Measurements from ENCODE around the gene ATF6. TPM values are rescaled to one million over a fixed set of nuclear protein-coding genes. Genes with fewer than 3 reads are reported as not detected.

The ATF6 gene
- total and polyA plus RNA-seq, 9 of the 15 experiments (the other 6 are each of a cell fraction or from before 2014, with no cell fraction given) = 11.7 to 32.4 (median 20.4) TPM

DNA sequence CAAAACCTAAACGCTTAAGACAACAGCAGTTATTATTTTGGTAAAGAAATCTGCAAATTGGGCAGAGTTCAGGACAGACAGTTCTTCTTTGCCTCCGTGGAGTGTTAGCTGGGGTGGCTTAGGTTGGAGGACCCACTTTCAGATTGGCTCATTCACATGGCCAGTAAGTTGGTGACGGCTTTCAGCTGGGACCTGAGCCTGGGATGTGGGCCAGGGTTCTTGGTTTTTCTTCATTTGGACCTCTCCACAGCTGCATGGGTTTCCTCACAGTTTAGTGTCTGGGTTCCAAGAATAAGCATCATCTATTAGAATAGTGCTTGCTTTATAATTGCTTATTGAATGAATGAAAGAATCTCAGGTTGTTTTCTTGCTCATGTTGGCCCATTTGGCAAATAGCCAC lies 72.2 kb downstream of the ATF6 start (continued):
- TF ChIP-seq, protein P1, sequence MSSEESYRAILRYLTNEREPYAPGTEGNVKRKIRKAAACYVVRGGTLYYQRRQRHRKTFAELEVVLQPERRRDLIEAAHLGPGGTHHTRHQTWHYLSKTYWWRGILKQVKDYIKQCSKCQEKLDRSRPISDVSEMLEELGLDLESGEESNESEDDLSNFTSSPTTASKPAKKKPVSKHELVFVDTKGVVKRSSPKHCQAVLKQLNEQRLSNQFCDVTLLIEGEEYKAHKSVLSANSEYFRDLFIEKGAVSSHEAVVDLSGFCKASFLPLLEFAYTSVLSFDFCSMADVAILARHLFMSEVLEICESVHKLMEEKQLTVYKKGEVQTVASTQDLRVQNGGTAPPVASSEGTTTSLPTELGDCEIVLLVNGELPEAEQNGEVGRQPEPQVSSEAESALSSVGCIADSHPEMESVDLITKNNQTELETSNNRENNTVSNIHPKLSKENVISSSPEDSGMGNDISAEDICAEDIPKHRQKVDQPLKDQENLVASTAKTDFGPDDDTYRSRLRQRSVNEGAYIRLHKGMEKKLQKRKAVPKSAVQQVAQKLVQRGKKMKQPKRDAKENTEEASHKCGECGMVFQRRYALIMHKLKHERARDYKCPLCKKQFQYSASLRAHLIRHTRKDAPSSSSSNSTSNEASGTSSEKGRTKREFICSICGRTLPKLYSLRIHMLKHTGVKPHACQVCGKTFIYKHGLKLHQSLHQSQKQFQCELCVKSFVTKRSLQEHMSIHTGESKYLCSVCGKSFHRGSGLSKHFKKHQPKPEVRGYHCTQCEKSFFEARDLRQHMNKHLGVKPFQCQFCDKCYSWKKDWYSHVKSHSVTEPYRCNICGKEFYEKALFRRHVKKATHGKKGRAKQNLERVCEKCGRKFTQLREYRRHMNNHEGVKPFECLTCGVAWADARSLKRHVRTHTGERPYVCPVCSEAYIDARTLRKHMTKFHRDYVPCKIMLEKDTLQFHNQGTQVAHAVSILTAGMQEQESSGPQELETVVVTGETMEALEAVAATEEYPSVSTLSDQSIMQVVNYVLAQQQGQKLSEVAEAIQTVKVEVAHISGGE (CRISPR knock-in tag; IDR thresholded peaks at IDR 0.05) = no peak
- no peak for TF ChIP-seq HDAC1 (IDR thresholded peaks at IDR 0.05)
- TF ChIP-seq, protein P2, sequence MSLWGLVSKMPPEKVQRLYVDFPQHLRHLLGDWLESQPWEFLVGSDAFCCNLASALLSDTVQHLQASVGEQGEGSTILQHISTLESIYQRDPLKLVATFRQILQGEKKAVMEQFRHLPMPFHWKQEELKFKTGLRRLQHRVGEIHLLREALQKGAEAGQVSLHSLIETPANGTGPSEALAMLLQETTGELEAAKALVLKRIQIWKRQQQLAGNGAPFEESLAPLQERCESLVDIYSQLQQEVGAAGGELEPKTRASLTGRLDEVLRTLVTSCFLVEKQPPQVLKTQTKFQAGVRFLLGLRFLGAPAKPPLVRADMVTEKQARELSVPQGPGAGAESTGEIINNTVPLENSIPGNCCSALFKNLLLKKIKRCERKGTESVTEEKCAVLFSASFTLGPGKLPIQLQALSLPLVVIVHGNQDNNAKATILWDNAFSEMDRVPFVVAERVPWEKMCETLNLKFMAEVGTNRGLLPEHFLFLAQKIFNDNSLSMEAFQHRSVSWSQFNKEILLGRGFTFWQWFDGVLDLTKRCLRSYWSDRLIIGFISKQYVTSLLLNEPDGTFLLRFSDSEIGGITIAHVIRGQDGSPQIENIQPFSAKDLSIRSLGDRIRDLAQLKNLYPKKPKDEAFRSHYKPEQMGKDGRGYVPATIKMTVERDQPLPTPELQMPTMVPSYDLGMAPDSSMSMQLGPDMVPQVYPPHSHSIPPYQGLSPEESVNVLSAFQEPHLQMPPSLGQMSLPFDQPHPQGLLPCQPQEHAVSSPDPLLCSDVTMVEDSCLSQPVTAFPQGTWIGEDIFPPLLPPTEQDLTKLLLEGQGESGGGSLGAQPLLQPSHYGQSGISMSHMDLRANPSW (CRISPR knock-in tag; IDR thresholded peaks at IDR 0.05) = no peak
- TF ChIP-seq RUNX1 (IDR thresholded peaks at IDR 0.05; ENCODE audit: low read depth) = no peak
- TF ChIP-seq POLR3A (IDR thresholded peaks at IDR 0.05; ENCODE audit: borderline replicate concordance, extremely low read depth, insufficient read depth, insufficient read length) = no peak
